ENCODE results near the gene RPL7L1.

RPL7L1 gene

GRCh38 chr6:42933205-42933604 lies 53.8 kb downstream of the RPL7L1 start:
- DNase-seq (ENCODE audit: low spot score) = no peak

GRCh38 chr6:42935322-42935721 lies 55.9 kb downstream of the RPL7L1 start:
- DNase-seq (ENCODE audit: low spot score) = no peak

- no peak for DNase-seq (ENCODE audit: low spot score)
These were observed 57.0 kb downstream of the RPL7L1 start for GRCh38 chr6:42936398-42936797.

- no peak for DNase-seq (ENCODE audit: low spot score)
These were observed 58.4 kb downstream of the RPL7L1 start for GRCh38 chr6:42937548-42938427.

- DNase-seq (ENCODE audit: low spot score) = no peak
These were observed 59.0 kb downstream of the RPL7L1 start for GRCh38 chr6:42938428-42938796.

GRCh38 chr6:42938987-42939809 lies 59.8 kb downstream of the RPL7L1 start:
- no peak for DNase-seq (ENCODE audit: low spot score)

All from CD4-positive, alpha-beta T cell treated with Interleukin-6 at 100 ng/mL for 8 hours (primary cell).